ENCODE results near the gene UNC5C. TPM values are rescaled to one million over a fixed set of nuclear protein-coding genes. Genes with fewer than 3 reads are reported as not detected.

Gene UNC5C
- polyA plus RNA-seq, 1 of the 3 experiments (the other 2 are of a cell fraction): 3.3 TPM

GRCh38 chr4:95318483-95318882 lies 230.3 kb downstream of the UNC5C start:
- ChIA-PET POLR2A (interaction anchor here (0.8 to 1.9 kb wide), 3 partner anchors 127 to 229 kb away, joined by 3 to 7 read pairs (median 3); no protein-coding TSS in a partner anchor), CTCF (interaction anchor here (1.1 to 2.4 kb wide), 3 partner anchors 44 to 229 kb away, joined by 3 to 6 read pairs (median 4); no protein-coding TSS in a partner anchor)
- no peak overlapping the region for H2AFZ ChIP-seq (ENCODE audit: low read depth)
- peaks cover 0 to 3% of the 10 kb centered on the region in 2 experiments for H3K36me3 ChIP-seq (replicated peaks in 1 of 2; ENCODE audit: control insufficient read depth in 1 of 2, insufficient read depth in 2 of 2, low read length in 1 of 2)
- H3K9ac ChIP-seq: no peak overlapping the region
- 0 out of 2 replicates have a peak, but pooled peaks have one; percentile 11 for TF ChIP-seq PBX3 (IDR thresholded peaks at IDR 0.05)
- TF ChIP-seq TEAD4 (IDR thresholded peaks at IDR 0.05; ENCODE audit: borderline replicate concordance, insufficient read depth): no peak
- peak; percentile 24; the same call in 1 of the 2 replicates for TF ChIP-seq POLR2AphosphoS5 (IDR thresholded peaks at IDR 0.05; ENCODE audit: low read depth, low read length)
- TF ChIP-seq TAF1 (IDR thresholded peaks at IDR 0.05; ENCODE audit: borderline replicate concordance, low read depth, low read length): no peak
- TF ChIP-seq TCF12 (IDR thresholded peaks at IDR 0.05): peak; percentile 54
- peak; percentile 6 for TF ChIP-seq CHD2 (IDR thresholded peaks at IDR 0.05; ENCODE audit: low read length, partially characterized antibody)
- TF ChIP-seq RCOR1 (IDR thresholded peaks at IDR 0.05; ENCODE audit: low read length): peak; percentile 81
- TF ChIP-seq SIN3A (IDR thresholded peaks at IDR 0.05; ENCODE audit: borderline replicate concordance, low read depth, low read length): no peak
- peak in 1 of 2 experiments; percentile 67; a peak in 1 of 4 replicates for TF ChIP-seq EP300 (IDR thresholded peaks at IDR 0.05; ENCODE audit: borderline replicate concordance in 1 of 2, low read depth in 1 of 2, low read length in 1 of 2)
- TF ChIP-seq GATA2 (CRISPR knock-in tag; IDR thresholded peaks at IDR 0.05): no peak; the same call in 1 of the 2 replicates
- H3K4me3 ChIP-seq (ENCODE audit: low read depth in 2 of 2, low read length in 1 of 2): peak overlapping the region in 1 of 2 experiments; percentile 6; a peak in 1 of 4 replicates
- H3K9me3 ChIP-seq: no peaks in the 10 kb centered on the region
- no peaks in the 10 kb centered on the region for H3K79me2 ChIP-seq (ENCODE audit: insufficient read depth)
- H3F3A ChIP-seq (replicated peaks; ENCODE audit: insufficient read depth): no peaks in the 10 kb centered on the region
- no peaks in the 10 kb centered on the region for H3K9me2 ChIP-seq
- no peaks in the 10 kb centered on the region for H3K27me3 ChIP-seq (ENCODE audit: insufficient read depth)
- H3K4me2 ChIP-seq: peak overlapping the region; percentile 26; the same call in 1 of the 2 replicates
- H3K4me1 ChIP-seq (ENCODE audit: control insufficient read depth in 1 of 2, insufficient read depth in 2 of 2, low read depth in 1 of 2, low read length in 1 of 2): peaks cover 0 to 52% of the 10 kb centered on the region in 2 experiments; a peak in 2 of 4 replicates
- DNase-seq: peak; percentile 11
- 0% methylated on average over 1 of the region's 1 CpG for WGBS (ENCODE audit: low lambda C conversion rate)
- H4K20me1 ChIP-seq (ENCODE audit: insufficient read depth): no peaks in the 10 kb centered on the region
- peak overlapping the region; percentile 49 to 99; a peak in 3 of 4 replicates for H3K27ac ChIP-seq (ENCODE audit: low read depth in 2 of 2, low read length in 1 of 2)

- ChIA-PET CTCF (interaction anchor here (1.6 to 2.4 kb wide), 2 partner anchors 45 to 230 kb away, joined by 3 to 6 read pairs; no protein-coding TSS in a partner anchor), POLR2A (interaction anchor here (1.1 to 1.9 kb wide), 2 partner anchors 207 to 230 kb away, joined by 3 to 7 read pairs; no protein-coding TSS in a partner anchor)
- Histone ChIP-seq H3K9ac (no peak overlapping the region), H3K27me3 (ENCODE audit: insufficient read depth) (no peaks in the 10 kb centered on the region), H3K27ac (ENCODE audit: low read depth in 2 of 2, low read length in 1 of 2) (peak overlapping the region; percentile 49 to 99; a peak in 3 of 4 replicates), H2AFZ (ENCODE audit: low read depth) (no peak overlapping the region), H3K9me3 (no peaks in the 10 kb centered on the region), H3K36me3 (replicated peaks in 1 of 2; ENCODE audit: control insufficient read depth in 1 of 2, insufficient read depth in 2 of 2, low read length in 1 of 2) (peaks cover 0 to 3% of the 10 kb centered on the region in 2 experiments), H3K4me1 (ENCODE audit: control insufficient read depth in 1 of 2, insufficient read depth in 2 of 2, low read depth in 1 of 2, low read length in 1 of 2) (peaks cover 0 to 52% of the 10 kb centered on the region in 2 experiments; a peak in 2 of 4 replicates), H4K20me1 (ENCODE audit: insufficient read depth) (no peaks in the 10 kb centered on the region), H3K9me2 (no peaks in the 10 kb centered on the region), H3F3A (replicated peaks; ENCODE audit: insufficient read depth) (no peaks in the 10 kb centered on the region), H3K79me2 (ENCODE audit: insufficient read depth) (no peaks in the 10 kb centered on the region), H3K4me3 (ENCODE audit: low read depth in 2 of 2, low read length in 1 of 2) (no peak overlapping the region; a peak in 1 of 4 replicates), H3K4me2 (peak overlapping the region; percentile 26; the same call in 1 of the 2 replicates)
- 80% methylated on average over 3 of the region's 3 CpGs for WGBS (ENCODE audit: low lambda C conversion rate)
- no peak for DNase-seq
- TF ChIP-seq SIN3A (IDR thresholded peaks at IDR 0.05; ENCODE audit: borderline replicate concordance, low read depth, low read length) (no peak), NFIC (IDR thresholded peaks at IDR 0.05; ENCODE audit: borderline replicate concordance) (no peak), PBX3 (IDR thresholded peaks at IDR 0.05) (no peak), TCF12 (IDR thresholded peaks at IDR 0.05) (no peak), POLR2AphosphoS5 (IDR thresholded peaks at IDR 0.05; ENCODE audit: low read depth, low read length) (no peak), MEF2A (IDR thresholded peaks at IDR 0.05; ENCODE audit: borderline replicate concordance, low read depth) (no peak), TEAD4 (IDR thresholded peaks at IDR 0.05; ENCODE audit: borderline replicate concordance, insufficient read depth) (no peak)
Measured at GRCh38 chr4:95318044-95318443, 230.7 kb downstream of the UNC5C start.
